Measurements from ENCODE around the gene SLC2A13.

- no peak for TF ChIP-seq EZH2 (IDR thresholded peaks at IDR 0.05; ENCODE audit: borderline replicate concordance, low read length)
- TF ChIP-seq, protein P1, sequence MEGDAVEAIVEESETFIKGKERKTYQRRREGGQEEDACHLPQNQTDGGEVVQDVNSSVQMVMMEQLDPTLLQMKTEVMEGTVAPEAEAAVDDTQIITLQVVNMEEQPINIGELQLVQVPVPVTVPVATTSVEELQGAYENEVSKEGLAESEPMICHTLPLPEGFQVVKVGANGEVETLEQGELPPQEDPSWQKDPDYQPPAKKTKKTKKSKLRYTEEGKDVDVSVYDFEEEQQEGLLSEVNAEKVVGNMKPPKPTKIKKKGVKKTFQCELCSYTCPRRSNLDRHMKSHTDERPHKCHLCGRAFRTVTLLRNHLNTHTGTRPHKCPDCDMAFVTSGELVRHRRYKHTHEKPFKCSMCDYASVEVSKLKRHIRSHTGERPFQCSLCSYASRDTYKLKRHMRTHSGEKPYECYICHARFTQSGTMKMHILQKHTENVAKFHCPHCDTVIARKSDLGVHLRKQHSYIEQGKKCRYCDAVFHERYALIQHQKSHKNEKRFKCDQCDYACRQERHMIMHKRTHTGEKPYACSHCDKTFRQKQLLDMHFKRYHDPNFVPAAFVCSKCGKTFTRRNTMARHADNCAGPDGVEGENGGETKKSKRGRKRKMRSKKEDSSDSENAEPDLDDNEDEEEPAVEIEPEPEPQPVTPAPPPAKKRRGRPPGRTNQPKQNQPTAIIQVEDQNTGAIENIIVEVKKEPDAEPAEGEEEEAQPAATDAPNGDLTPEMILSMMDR (conservative IDR thresholded peaks at IDR 0.05 in 1 of 2, IDR thresholded peaks at IDR 0.05 in 1 of 2; ENCODE audit: extremely low read depth in 1 of 2, insufficient read depth in 1 of 2, low read depth in 1 of 2, low read length in 2 of 2), result no peak
Measured at GRCh38 chr12:40099423-40099853, 6.4 kb downstream of the SLC2A13 start.

Data from mammary epithelial cell (primary cell).